CD1c-positive myeloid dendritic cell (primary cell): ENCODE measurements around the gene RBBP5.

Experiments used
- DNase-seq: peaks from one replicate; pipeline ENCODE4 v3.0.0-alpha.2; 2016; ENCODE audit errors: extremely low spot score

Gene RBBP5

DNA sequence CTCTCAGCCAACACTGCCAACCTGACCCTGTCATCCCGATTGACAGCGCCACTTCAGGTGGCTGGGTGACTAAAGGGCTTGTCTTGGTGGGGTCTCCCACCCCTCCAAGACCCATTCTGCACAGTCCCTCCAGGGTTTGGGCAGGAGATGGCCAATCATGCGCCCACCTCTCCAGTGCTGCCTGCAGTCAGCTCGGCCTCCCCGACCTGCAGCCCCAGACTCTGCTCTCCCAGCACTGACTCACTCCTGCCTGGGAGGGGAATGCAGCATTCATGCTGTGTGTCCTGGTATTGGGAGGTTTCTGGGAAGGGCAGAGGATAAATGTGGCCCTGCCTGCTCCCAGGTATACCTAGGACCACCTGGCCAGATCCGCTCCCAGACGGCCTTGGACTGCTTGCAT is 47.3 kb downstream of the RBBP5 start:
- no peak for DNase-seq

DNA sequence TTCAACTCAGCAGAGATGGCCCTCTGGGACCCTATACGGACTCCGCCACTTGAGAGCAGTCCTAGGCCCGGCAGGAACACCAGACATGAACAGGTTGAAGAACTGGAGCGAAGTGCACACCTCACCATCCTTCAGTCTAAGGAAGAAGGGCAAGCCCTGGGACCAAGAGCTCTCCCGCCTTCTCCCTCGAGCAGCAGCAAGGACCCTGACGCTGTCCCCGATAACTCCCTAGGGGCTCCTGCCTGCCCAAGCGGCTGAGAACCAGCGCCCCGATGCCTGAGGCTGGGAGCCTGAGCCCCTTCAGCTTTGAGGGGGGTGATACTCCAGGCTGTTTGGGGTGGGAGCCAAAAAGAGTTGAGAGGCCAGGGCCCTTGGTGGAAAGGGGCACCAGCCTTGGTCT is 47.7 kb downstream of the RBBP5 start:
- DNase-seq = no peak

DNA sequence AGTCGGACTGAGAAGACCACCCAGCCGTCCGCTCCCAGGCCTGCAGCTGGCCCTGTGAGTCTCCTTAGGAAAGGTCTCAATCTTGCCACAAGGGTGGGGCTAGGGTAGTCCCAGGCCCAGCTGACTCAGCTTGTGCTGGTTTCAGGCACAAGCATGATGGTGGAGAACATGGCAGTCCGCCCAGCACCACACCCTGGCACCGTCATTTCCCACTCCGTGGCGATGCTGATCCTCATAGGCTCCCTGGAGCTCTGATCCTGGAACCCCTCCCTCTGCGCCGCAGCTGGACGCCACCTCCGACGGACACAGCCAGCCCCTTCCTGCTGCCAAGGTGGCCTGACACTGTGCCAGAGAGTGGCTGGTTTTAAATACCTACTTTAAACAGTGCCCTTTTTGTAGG is 48.3 kb downstream of the RBBP5 start:
- DNase-seq = no peak

DNA sequence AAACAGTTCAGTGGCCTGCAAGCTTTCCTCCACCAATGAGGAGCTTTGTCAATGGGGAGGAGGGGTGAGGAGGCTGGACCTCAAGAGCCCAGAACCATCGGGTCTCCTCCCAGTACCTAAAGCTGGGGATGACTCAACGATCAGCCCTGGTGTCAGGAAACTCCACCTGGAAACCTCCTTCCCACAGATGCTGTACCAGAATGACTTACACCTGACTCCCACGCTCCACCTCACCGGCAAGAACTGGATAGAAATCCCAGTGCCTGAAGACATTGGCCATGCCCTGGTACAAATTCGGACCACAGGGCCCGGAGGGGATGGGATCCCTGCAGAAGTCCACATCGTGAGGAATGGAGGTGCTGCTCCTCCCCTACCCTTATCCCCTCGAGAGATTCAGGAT is 48.9 kb downstream of the RBBP5 start:
- DNase-seq = no peak

DNA sequence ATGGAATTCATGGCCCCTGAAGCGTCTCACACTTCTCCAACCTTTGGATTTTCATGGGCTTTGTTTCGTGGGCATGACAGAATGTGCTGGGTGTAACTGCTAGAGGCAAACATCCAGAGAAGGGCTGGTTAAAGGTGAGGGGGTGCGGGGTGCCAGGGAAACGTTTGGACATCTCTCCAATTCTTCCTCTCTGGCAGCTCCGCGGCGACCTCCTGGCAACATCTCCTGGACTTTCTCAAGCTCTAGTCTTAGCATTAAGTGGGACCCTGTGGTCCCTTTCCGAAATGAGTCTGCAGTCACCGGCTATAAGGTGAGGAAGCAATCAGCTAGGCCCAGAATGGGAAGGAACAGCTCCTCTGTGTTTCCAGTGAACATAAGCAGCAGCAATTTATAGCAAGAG is 49.5 kb downstream of the RBBP5 start:
- DNase-seq = no peak

DNA sequence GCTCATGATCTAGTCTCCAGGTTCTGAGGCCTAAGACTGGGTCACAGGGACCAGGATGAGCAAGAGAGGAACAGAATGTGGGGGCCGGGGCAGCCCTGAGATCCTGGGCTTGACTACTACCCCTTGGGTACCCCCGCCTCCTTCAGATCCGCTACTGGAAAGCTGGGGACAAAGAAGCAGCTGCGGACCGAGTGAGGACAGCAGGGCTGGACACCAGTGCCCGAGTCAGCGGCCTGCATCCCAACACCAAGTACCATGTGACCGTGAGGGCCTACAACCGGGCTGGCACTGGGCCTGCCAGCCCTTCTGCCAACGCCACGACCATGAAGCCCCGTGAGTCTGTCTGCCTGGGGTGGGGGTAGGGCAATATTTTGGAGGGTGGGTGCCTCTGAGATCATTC is 50.0 kb downstream of the RBBP5 start:
- DNase-seq = no peak

DNA sequence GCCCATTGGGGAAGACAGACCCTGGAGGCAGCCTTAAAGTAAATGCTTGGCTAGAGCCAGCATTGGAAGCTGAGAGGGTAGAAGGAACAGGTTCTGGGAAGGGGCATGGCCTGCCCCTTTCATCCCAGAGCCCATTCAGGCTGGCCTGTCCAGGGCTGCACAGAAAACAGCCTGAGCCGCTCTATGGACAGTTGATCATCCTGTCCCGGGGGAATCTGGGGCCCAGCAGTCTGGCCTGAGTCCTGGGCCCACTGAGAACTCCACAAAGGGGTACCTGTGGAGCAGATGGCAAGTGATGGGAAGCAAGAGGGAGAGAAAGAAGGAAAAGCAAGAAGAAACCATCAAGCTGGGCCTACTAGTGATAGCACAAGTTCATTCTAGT is 50.8 kb downstream of the RBBP5 start:
- DNase-seq = no peak

DNA sequence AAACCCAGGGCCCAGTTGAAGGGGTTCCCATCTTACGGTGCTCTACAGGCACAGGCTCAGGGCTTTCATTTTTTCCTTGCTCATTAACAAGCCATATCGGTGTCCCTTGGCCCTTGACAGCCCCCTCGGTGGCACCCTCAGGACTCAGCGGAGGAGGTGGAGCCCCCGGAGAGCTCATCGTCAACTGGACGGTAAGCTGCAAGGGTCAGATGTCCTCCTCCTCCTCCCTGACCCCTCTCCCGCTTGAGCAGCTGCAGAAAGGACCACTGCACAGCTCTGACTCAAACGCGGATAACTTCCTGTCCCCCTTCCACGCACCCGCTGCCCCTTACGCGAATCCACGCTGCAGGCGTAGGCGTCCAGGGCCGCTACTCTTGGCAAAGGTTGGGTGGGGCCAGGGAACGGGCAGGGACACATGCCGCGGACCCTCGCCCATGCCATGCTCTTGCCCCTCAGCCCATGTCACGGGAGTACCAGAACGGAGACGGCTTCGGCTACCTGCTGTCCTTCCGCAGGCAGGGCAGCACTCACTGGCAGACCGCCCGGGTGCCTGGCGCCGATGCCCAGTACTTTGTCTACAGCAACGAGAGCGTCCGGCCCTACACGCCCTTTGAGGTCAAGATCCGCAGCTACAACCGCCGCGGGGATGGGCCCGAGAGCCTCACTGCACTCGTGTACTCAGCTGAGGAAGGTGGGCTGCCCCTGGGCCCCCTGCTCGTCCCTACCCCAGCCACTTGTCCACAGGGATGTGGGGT is 52.2 kb downstream of the RBBP5 start:
- no peak for DNase-seq

DNA sequence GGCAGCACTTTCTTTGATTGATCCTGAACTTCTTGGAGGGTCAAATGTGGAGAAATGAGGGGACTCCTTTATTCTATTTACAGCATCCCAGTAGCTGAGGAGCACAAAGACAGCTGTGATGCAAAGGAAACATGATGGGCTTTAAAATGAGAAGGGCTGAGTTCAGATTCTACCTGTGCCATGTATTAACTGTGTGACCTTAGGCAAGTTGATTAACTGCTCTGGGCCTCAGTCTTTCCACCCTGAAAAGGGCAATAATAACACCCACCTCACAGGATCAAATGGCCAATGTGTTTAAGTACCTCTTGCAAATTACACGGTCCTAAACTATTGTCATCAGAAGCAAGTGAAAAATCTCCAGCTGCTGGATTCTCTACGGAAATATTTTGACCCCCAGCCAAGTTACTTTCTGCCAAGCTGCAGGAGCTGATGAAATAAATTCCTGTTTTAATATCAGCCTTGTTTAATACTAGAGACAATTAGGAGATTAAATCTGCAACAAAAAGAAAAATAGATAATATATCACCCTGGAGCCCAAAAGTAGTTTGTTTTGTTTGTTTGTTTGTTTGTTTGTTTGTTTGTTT is 53.2 kb downstream of the RBBP5 start:
- no peak for DNase-seq

DNA sequence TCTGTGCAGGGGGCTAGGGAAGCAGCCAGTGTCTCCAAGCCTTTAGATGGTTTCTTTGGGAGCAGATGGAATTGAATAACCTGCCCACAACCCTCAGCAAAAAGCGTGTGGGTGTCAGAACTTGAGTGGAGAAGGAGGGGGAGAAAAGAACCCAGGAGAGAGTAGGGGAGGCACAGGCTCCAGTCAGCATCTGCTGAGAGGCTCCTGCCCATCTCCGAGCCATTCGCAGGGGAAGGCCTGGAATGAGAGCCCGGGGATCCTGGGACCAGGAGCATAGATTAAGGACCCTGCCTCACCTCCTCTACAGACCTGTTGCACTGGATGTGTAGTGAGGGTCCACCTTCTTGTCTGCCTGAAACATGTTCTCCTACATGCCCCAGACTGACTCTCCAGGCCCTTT is 53.8 kb downstream of the RBBP5 start:
- DNase-seq = no peak

DNA sequence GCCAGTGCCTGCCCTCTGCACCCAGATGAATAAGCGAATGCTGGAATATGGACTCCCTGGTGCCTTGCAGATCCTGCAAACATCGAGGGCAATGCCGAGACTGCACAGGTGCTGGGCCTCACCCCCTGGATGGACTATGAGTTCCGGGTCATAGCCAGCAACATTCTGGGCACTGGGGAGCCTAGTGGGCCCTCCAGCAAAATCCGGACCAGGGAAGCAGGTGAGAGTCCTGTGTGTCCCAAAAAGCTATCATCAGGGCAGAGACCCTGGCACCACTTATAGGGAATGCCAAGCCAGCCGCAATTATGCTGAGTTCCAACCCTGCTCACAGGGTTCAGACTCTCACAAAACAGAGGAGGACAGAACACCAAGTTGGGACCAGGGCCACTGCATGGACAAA is 54.7 kb downstream of the RBBP5 start:
- no peak for DNase-seq

DNA sequence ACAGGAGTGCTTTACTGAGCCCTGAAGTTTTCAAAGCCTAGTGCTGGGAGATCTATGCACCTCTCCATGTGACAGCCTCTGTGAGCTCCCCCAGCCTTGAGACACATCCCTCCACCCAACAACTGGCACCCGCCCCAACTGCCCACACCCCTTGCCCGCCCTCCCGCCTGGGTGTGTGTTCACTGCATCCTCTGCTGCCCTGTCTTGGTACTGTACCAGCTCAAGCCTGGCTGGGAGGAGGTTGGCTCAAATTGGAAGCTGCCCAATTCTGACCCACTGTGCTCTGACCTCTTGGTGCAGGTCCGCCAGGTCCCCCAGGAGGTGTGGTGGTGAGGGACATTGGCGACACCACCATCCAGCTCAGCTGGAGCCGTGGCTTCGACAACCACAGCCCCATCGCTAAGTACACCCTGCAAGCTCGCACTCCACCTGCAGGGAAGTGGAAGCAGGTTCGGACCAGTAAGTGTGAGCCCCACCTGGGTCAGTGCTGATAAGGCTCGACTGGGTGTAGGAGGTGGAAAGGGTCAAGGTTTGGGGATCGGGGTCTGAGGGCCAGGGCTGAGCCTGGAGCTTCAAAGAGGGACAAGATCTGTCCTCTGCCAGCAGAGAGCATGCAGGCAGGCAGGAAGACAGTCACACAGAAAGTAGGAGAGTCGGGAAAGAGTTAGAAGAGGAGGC is 55.5 kb downstream of the RBBP5 start:
- no peak for DNase-seq

DNA sequence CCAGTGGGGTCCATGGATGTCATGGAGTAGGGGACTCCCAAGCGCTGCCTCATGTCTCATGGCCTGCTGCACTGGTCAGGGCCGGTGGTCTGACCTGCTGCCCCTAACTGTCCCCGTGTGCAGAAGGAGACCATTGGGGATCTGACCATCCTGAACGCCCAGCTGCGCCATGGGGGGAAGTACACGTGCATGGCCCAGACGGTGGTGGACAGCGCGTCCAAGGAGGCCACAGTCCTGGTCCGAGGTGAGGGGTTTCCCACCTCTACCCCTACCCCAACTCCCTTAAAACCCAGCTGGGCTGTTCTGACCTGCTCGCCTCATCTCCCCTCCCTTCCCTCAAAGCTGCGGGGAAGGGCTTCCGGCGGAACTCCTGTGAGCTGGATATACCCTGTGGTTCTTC is 56.1 kb downstream of the RBBP5 start:
- DNase-seq = no peak

DNA sequence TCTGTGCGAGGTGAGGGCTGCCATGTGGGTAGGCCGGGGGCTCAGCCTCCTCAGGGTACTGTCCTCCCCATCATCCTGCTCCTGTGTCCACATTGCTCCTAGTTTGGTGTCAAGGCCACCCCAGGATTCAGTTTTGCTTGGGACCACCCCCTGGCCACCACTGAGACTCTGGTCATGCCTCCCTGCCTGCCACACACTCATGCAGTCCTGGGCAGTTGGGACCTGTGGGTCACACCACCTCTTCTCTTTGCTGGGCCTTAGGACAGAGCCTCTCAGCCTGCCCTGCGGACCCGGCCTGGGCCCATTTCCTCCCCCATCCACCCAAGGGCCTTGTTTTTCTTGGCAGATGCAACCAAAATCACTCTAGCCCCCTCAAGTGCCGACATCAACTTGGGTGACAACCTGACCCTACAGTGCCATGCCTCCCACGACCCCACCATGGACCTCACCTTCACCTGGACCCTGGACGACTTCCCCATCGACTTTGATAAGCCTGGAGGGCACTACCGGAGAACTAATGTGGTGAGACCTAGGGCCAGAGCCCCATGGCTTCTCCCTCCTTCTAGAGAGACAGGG is 56.9 kb downstream of the RBBP5 start:
- DNase-seq = no peak

DNA sequence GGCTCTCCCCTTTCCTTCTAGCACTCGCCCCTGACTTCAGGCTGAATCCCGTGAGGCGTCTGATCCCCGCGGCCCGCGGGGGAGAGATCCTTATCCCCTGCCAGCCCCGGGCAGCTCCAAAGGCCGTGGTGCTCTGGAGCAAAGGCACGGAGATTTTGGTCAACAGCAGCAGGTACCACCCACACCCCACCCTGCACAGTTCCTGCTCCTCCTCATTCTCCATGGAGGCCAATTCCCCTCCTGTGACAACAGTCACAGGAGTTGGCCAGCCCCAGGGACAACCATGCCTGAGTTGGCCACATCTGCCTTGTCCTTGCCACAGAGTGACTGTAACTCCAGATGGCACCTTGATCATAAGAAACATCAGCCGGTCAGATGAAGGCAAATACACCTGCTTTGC is 57.5 kb downstream of the RBBP5 start:
- DNase-seq = no peak

DNA sequence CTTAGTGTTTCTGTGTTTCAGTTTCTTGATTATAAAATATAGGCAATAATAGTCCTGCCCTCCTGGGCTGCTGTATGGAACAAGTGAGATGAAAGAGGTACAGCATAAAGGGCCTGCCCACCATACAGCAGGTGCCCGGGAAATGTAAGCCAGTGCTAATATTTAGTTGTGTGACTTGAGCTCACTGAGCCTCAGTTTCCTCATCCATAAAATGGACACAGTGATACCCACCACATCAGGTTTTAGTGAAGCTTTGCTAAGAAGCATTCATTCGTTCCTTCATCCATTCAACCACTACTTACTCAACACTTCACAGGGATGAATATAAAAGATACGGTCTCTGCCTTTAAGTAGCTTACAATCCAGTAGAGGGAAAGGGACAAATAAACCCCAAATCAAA is 58.9 kb downstream of the RBBP5 start:
- no peak for DNase-seq

DNA sequence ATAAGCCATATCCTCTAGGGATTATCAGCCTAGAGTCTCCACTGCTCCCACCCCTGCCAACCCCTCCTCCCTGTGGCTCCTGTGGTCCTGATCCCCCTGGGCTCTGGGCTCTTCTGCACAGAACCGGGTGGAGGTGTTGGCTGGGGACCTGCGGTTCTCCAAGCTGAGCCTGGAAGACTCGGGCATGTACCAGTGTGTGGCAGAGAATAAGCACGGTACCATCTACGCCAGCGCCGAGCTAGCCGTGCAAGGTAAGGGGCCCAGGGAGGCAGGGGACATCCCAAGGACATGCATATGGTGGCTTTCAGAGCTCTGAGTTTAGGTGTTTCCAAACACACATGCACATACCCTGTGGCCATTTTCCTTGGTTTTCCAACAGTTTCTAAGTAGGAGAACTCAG is 59.5 kb downstream of the RBBP5 start:
- DNase-seq = no peak

DNA sequence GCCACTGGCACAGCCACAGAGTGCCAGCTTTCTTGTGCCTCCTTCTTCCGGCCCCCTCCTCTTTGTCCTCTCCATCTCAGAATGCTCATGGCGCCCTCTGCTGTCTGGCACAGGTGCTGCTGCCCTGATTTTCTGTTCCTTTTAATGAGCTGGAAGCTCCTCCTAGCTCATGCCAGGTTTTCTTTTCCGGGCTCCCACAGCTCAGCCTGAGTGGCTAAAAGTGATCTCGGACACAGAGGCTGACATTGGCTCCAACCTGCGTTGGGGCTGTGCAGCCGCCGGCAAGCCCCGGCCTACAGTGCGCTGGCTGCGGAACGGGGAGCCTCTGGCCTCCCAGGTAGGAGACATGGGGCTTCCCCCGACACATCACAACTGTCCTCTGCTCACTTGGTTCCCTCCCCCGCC is 60.1 kb downstream of the RBBP5 start:
- peak; percentile 68 for DNase-seq

DNA sequence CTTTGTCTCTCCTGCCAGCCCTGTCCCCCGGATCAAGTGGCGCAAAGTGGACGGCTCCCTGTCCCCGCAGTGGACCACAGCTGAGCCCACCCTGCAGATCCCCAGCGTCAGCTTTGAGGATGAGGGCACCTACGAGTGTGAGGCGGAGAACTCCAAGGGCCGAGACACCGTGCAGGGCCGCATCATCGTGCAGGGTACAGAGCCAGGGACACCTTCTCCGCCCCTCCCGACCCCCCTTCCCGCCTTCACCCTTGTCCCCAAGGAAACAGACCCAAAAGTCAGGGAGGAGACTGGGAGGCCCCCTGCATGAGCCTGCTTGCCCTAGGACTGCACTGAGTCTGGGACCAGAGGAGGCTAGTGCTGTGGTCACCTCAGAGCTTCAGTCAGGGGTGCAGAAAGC is 60.6 kb downstream of the RBBP5 start:
- DNase-seq = no peak

DNA sequence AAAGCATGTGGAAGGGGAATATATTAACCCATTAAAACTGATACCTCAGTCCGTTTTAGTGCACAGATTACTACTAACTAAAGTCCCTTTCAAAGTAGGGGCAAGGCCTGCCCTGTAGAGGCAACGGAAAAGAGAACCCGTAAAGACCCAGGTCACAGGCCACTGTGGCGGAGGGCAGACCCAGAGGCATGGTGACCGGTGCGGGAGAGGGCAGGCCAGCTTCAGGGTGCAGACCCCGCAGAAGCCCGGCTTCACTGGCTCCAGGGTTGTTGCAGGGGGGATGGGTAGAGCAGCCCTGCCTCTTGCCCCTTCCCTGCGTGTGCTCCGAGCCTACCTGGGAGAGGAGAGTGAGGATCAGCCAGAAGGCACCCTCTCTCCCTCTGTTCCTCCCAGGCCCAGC is 61.0 kb downstream of the RBBP5 start:
- no peak for DNase-seq

DNA sequence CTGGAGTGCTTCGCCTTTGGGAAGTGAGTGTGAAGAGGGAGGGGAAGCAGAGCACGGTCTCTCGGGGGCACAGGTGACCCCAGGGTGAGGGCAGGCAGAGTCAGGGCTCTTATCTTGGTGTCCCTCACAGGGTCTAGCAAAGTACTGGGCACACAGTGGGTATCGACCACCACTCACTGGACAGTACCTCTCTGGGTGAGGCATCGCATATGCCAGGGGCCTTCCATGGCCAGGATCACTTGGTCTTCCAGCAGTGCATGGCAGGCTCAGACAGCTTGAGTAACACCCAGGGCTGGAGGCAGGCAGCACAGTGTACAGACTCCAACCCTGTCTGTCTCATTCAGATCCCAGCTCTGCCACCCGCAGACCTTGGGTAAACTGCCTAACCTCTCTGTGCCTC is 62.1 kb downstream of the RBBP5 start:
- no peak for DNase-seq

DNA sequence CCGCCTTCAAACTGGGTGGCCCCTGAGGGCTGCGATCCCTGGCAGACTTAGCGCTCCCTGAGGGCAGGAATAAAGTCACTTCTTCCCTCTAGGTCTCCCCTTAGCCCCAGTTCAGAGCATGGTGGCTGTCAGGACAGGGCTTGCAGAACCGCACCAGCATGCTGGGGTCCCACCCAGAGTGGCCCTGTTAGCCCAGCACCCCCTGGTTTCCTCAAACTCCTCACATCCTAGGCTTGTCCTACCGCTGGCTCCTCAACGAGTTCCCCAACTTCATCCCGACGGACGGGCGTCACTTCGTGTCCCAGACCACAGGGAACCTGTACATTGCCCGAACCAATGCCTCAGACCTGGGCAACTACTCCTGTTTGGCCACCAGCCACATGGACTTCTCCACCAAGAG is 62.9 kb downstream of the RBBP5 start:
- no peak for DNase-seq
